ENCODE measurements around the gene POLR3A. TPM values are rescaled to one million over a fixed set of nuclear protein-coding genes. Genes with fewer than 3 reads are reported as not detected.
A peak's percentile ranks its signal among the peaks of the same experiment; 100 is the strongest.

POLR3A gene
- total RNA-seq, 2 donors from 2014 or later = 17.5 to 18.7 TPM

DNA sequence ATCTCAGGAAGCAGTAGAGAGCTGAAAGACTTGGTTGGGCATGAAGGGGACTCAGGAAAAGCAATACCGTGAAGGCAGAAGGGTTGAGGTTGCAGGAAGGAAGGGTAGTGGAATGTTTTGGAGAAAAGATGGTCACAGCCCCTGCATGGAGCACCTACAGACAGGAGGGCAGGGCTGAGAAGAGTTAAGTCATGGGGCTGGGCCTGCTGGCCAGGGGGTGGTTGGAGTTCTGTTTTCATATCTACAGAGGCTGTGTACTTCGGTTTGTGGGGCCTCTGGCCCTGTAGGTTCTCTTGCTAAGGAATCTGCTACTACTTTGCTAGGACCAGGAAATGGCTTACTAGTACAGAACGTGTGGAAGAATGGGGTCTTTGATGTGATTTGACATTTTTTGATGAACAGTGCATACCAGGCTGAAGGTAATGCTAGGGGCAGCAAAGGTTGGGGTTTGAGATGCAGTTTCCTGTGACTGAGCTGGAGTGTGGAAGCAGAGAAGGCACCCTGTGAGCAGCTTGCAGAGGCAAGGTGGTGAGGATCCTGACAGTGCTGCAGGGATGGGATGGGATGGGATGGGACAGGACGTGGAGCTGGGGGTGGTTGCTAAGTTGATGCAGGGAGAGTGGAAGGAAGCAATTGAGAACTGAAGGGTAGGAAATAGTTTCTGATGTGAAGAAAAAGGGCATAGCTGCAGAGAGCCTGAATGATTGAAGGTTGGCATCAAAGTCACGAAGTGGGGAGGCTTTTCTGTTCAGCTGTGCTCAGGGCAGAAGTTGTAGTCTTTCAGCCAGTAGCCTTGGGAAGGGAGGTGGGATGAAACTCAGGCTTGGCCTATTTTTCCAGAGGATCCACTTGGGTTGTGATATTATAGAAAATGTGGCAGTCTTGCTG is 12.1 kb upstream of the POLR3A start:
- peaks cover 0 to 4% of the 10 kb centered on the region in 2 donors for H3K36me3 ChIP-seq
- TF ChIP-seq POLR2AphosphoS5 (IDR thresholded peaks at IDR 0.05) (no peak), POLR2A (IDR thresholded peaks at IDR 0.05) (no peak)
- TF ChIP-seq, protein P1, sequence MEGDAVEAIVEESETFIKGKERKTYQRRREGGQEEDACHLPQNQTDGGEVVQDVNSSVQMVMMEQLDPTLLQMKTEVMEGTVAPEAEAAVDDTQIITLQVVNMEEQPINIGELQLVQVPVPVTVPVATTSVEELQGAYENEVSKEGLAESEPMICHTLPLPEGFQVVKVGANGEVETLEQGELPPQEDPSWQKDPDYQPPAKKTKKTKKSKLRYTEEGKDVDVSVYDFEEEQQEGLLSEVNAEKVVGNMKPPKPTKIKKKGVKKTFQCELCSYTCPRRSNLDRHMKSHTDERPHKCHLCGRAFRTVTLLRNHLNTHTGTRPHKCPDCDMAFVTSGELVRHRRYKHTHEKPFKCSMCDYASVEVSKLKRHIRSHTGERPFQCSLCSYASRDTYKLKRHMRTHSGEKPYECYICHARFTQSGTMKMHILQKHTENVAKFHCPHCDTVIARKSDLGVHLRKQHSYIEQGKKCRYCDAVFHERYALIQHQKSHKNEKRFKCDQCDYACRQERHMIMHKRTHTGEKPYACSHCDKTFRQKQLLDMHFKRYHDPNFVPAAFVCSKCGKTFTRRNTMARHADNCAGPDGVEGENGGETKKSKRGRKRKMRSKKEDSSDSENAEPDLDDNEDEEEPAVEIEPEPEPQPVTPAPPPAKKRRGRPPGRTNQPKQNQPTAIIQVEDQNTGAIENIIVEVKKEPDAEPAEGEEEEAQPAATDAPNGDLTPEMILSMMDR (IDR thresholded peaks at IDR 0.05) = no peak

GRCh38 chr10:78039743-78040142 is 10.4 kb upstream of the POLR3A start:
- peaks cover 0 to 7% of the 10 kb centered on the region in 2 donors for H3K36me3 ChIP-seq
- no peaks in the 10 kb centered on the region for H3K27me3 ChIP-seq (replicated peaks; ENCODE audit: insufficient read depth)
- H3K9me3 ChIP-seq = no peaks in the 10 kb centered on the region
- 57% methylated on average over 3 of the region's 3 CpGs for WGBS
- TF ChIP-seq POLR2AphosphoS5 (IDR thresholded peaks at IDR 0.05) = no peak
- TF ChIP-seq, protein P1 (IDR thresholded peaks at IDR 0.05) = no peak
- no peak for TF ChIP-seq POLR2A (IDR thresholded peaks at IDR 0.05)
- no peak overlapping the region for H3K27ac ChIP-seq
- no peak for DNase-seq (ENCODE audit: low spot score)
- intact Hi-C loops (cut with DNase I) = loop anchor here (10.0 kb wide), 2 partner anchors 615 to 1025 kb away; partner anchors contain the start of gene ZMIZ1
- H3K4me1 ChIP-seq (replicated peaks) = peaks cover 17% of the 10 kb centered on the region
- no peak overlapping the region for H3K4me3 ChIP-seq

More for the DNA sequence above, 12.1 kb upstream of the POLR3A start:
- H3K27me3 ChIP-seq (replicated peaks; ENCODE audit: insufficient read depth) = no peaks in the 10 kb centered on the region
- WGBS = 66% methylated on average over 5 of the region's 5 CpGs
- H3K27ac ChIP-seq = peak overlapping the region in 1 of 2 donors; percentile 17
- DNase-seq (ENCODE audit: low spot score) = no peak
- intact Hi-C loops (cut with DNase I) = loop anchor here (10.0 kb wide), 2 partner anchors 613 to 1023 kb away; partner anchors contain the start of gene ZMIZ1
- no peaks in the 10 kb centered on the region for H3K9me3 ChIP-seq
- no peak overlapping the region for H3K4me3 ChIP-seq
- peaks cover 16% of the 10 kb centered on the region for H3K4me1 ChIP-seq (replicated peaks)

DNA sequence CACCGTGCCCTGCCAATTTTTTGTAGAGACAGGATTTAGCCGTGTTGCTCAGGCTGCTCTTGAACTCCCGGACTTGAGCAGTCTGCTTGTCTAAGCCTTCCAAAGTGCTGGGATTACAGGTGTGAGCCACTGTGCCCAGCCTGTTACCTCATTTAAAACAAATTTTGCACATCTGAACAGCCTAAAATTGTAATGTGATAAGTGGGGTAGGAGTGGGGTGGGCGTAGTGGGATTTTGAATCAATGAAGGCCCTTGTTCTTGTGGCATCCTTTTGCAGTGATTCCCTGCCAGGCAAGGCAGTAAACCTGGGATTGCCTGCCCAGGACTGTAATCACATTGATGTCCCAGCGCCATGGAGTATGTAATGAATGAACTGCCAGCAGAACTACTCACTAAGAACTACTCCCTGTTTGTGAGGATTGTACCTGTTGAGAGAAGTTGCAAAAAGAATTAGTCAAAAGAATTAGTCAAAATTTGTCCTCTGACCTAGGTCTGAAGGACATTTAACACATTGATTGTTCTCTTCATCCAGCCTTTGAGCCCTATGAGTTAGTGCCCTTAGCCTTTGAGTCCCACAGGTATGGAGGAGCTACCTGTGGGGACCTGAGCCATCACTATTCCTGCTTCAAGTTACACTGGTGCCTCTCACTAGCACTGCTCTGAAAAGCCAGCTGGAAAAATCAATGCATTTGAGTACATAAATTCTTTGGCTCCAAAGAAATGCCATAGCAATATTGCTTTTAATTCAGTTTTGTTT is 9.7 kb upstream of the POLR3A start:
- Histone ChIP-seq H3K4me1 (replicated peaks) (peaks cover 17% of the 10 kb centered on the region), H3K27me3 (replicated peaks; ENCODE audit: insufficient read depth) (no peaks in the 10 kb centered on the region), H3K27ac (no peak overlapping the region), H3K4me3 (no peak overlapping the region), H3K36me3 (peaks cover 0 to 7% of the 10 kb centered on the region in 2 donors), H3K9me3 (no peaks in the 10 kb centered on the region)
- no peak for DNase-seq (ENCODE audit: low spot score)
- TF ChIP-seq, protein P1 (IDR thresholded peaks at IDR 0.05) = no peak
- TF ChIP-seq POLR2AphosphoS5 (IDR thresholded peaks at IDR 0.05) = no peak
- TF ChIP-seq POLR2A (IDR thresholded peaks at IDR 0.05) = no peak
- intact Hi-C loops (cut with DNase I) = no loop called here
- WGBS = 49% methylated on average over 5 of the region's 5 CpGs

DNA sequence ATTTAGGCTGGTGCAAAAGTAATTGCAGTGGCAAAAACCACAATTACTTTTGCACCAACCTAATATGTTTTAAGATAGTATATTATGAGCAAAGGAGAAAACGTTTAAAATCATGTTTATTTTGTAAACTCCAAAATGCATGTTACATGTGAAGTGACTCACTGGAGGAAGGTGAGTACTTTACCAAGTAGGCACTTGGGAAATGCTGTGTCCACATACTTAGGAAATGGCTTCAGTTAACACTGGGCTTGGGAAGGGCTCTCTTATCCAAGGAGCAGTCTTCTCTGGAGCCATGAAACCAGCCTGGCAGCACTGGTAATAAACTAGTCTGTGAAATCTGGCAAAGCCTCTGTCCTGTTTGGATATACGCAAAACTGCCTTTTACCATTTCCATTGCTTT is 8.8 kb upstream of the POLR3A start:
- H3K27me3 ChIP-seq (replicated peaks; ENCODE audit: insufficient read depth) = no peaks in the 10 kb centered on the region
- no peak overlapping the region for H3K4me3 ChIP-seq
- TF ChIP-seq POLR2A (IDR thresholded peaks at IDR 0.05) (no peak), POLR2AphosphoS5 (IDR thresholded peaks at IDR 0.05) (no peak)
- TF ChIP-seq, protein P1 (IDR thresholded peaks at IDR 0.05) = no peak
- H3K4me1 ChIP-seq (replicated peaks) = peaks cover 17% of the 10 kb centered on the region
- DNase-seq (ENCODE audit: low spot score) = no peak
- intact Hi-C loops (cut with DNase I) = no loop called here
- 57% methylated on average over 2 of the region's 2 CpGs for WGBS
- H3K27ac ChIP-seq = no peak overlapping the region
- H3K36me3 ChIP-seq = peaks cover 0 to 7% of the 10 kb centered on the region in 2 donors
- no peaks in the 10 kb centered on the region for H3K9me3 ChIP-seq

Data from prostate gland (tissue), 2 donors.